Colonic mucosa (tissue), 4 donors: ENCODE results near the gene ZCCHC4. TPM values are rescaled to one million over a fixed set of nuclear protein-coding genes. Genes with fewer than 3 reads are reported as not detected.

Experiments
- DNase-seq: peaks from one replicate; pipeline ENCODE4 v3.0.0-alpha.2; 2020
- H3K27ac ChIP-seq: fragments of 200-600 bp; one replicate; pipeline ENCODE4 v1.8.0; 2021
- H3K27me3 ChIP-seq: fragments of 200-600 bp; one replicate; pipeline ENCODE4 v1.8.0; 2021
- H3K36me3 ChIP-seq: fragments of 200-600 bp; one replicate; pipeline ENCODE4 v1.8.0; 2021
- H3K4me1 ChIP-seq: fragments of 200-600 bp; one replicate; pipeline ENCODE4 v1.8.0; 2021; ENCODE audit warnings: mild to moderate bottlenecking
- H3K4me3 ChIP-seq: fragments of 200-600 bp; one replicate; pipeline ENCODE4 v1.8.0; 2021
- H3K9ac ChIP-seq, 2 donors: one replicate each; pipeline ENCODE4 v1.7.0; 2013; ENCODE audit warnings: control low read depth in 2 of 2, low read depth in 2 of 2, low read length in 2 of 2
- H3K9me3 ChIP-seq: fragments of 200-600 bp; one replicate; pipeline ENCODE4 v1.8.0; 2021
- intact Hi-C: fragments of 100-400 bp; cut with DNase I; formaldehyde crosslinking; loops from one replicate; pipeline ENCODE4 v1.14.1; 2022
- total RNA-seq, 2 donors: library from RNA; stranded (reverse); fragmentation: NEBNext Ultra II Directional in 1 of 2; extraction: Animal tissue kit (Norgen Biotek cat#: 25700) in 1 of 2; gene quantifications; one replicate each; pipeline ENCODE4 v1.2.1, GENCODE V29; 2021
- TF ChIP-seq, protein P1 (sequence below): fragments of 200-600 bp; IDR thresholded peaks from one replicate; pipeline ENCODE4 v1.8.0; 2022; ENCODE audit warnings: antibody characterized with exemption, mild to moderate bottlenecking
- donor health status: healthy.
- donor health status: DM: no; HTN: no; CAD: no.
- donor health status: DM: no; HTN: no; CAD: no.

ZCCHC4 gene
- total RNA-seq, 2 donors from 2014 or later = 7.4 to 7.9 TPM

DNA sequence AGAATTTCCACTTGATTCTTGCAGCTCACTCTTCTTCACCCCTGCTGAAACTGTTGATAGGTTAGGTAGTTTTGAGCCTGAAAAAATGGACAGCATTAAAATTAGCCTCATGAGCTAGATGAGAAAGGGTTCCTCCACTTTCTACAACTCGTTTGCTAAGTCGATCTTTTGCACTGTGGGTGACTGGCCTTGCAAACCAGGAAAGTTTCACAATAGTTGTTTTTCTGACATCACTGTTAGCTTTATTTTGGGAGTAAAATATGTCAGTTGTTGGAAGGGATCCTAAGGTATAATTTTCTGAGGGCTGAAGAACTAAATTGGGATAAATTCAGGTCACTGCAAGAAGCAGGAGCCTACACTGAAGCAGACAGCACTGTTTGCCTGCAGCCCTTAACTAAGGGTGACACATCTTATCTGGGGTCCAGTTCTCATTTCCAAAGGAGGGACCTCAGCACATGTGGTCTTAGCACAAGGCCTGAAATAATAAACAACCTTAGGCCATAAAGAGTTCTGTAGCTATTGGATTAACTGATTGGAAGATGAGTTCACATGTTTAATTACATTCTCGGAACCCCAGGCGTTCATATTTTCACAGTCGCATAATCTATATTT, 93.6 kb downstream of the ZCCHC4 start:
- no peaks in the 10 kb centered on the region for H3K4me1 ChIP-seq
- no peaks in the 10 kb centered on the region for H3K9me3 ChIP-seq
- H3K4me3 ChIP-seq = no peak overlapping the region
- DNase-seq = no peak
- H3K9ac ChIP-seq = no peak overlapping the region
- no peak overlapping the region for H3K27ac ChIP-seq
- TF ChIP-seq, protein P1, sequence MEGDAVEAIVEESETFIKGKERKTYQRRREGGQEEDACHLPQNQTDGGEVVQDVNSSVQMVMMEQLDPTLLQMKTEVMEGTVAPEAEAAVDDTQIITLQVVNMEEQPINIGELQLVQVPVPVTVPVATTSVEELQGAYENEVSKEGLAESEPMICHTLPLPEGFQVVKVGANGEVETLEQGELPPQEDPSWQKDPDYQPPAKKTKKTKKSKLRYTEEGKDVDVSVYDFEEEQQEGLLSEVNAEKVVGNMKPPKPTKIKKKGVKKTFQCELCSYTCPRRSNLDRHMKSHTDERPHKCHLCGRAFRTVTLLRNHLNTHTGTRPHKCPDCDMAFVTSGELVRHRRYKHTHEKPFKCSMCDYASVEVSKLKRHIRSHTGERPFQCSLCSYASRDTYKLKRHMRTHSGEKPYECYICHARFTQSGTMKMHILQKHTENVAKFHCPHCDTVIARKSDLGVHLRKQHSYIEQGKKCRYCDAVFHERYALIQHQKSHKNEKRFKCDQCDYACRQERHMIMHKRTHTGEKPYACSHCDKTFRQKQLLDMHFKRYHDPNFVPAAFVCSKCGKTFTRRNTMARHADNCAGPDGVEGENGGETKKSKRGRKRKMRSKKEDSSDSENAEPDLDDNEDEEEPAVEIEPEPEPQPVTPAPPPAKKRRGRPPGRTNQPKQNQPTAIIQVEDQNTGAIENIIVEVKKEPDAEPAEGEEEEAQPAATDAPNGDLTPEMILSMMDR = no peak
- peaks cover 3% of the 10 kb centered on the region for H3K36me3 ChIP-seq
- intact Hi-C loops = no loop called here
- no peaks in the 10 kb centered on the region for H3K27me3 ChIP-seq

- H3K9ac ChIP-seq = no peak overlapping the region
- DNase-seq = no peak
- intact Hi-C loops = no loop called here
- H3K36me3 ChIP-seq = peaks cover 1% of the 10 kb centered on the region
- H3K9me3 ChIP-seq = no peaks in the 10 kb centered on the region
- H3K4me3 ChIP-seq = no peak overlapping the region
- H3K27ac ChIP-seq = no peak overlapping the region
- TF ChIP-seq, protein P1 = no peak
- no peaks in the 10 kb centered on the region for H3K4me1 ChIP-seq
- no peaks in the 10 kb centered on the region for H3K27me3 ChIP-seq
These were observed 98.4 kb downstream of the ZCCHC4 start for GRCh38 chr4:25410820-25411529.

DNA sequence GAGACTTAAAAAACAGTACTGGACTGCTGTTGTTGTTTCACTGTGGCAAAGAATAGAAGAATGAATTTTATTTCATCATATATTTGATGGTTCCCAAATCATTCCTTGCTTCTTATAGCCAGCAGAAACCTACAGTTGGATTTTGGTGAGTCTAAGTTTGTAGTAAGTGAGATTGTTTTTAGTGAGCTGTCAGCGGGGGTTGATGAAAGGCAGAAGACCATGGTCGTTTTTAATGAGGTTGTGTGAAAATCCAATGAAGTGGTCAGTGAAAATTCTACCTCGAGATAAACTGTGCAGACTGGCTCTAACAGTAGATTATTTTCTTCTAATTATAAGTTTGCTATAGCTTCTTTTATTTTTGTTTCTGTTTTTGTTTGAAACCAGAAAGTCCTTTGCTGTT, 100.7 kb downstream of the ZCCHC4 start:
- intact Hi-C loops = no loop called here
- no peaks in the 10 kb centered on the region for H3K27me3 ChIP-seq
- TF ChIP-seq, protein P1 = no peak
- H3K36me3 ChIP-seq = no peaks in the 10 kb centered on the region
- H3K9me3 ChIP-seq = no peaks in the 10 kb centered on the region
- no peak overlapping the region for H3K9ac ChIP-seq
- no peak for DNase-seq
- H3K27ac ChIP-seq = no peak overlapping the region
- H3K4me1 ChIP-seq = no peaks in the 10 kb centered on the region
- H3K4me3 ChIP-seq = no peak overlapping the region

GRCh38 chr4:25417014-25417413, 104.4 kb downstream of the ZCCHC4 start:
- Histone ChIP-seq H3K4me1 (no peaks in the 10 kb centered on the region), H3K9me3 (no peaks in the 10 kb centered on the region), H3K36me3 (no peaks in the 10 kb centered on the region), H3K4me3 (no peak overlapping the region), H3K27ac (no peak overlapping the region), H3K27me3 (no peaks in the 10 kb centered on the region), H3K9ac (no peak overlapping the region)
- intact Hi-C loops = no loop called here
- TF ChIP-seq, protein P1 = no peak
- DNase-seq = no peak

Other genes starting within 250 kb of the ZCCHC4 start
- 10 to 100 TPM; 13.1 to 16.3 TPM for gene SEPSECS, start 152.3 kb upstream of the ZCCHC4 start, total RNA-seq
- 10 to 100 TPM; 26.3 to 27.9 TPM for gene PI4K2B, start 78.7 kb upstream of the ZCCHC4 start, total RNA-seq
- gene ANAPC4, start 64.5 kb downstream of the ZCCHC4 start, total RNA-seq = 10 to 100 TPM; 19.1 to 24.8 TPM